HEK293 (cell line): ENCODE measurements around the gene TRPM2.

Experiments used
- CTCF ChIA-PET: fragments of 350-600 bp; formaldehyde crosslinking; extraction: SDS; loops from one replicate; lab custom pipeline; 2021; ENCODE audit warnings: antibody characterized with exemption; lab: Yijun Ruan, JAX
- POLR2A ChIA-PET: fragments of 300-600 bp; formaldehyde crosslinking; extraction: SDS; loops from one replicate; lab custom pipeline; 2020; ENCODE audit warnings: antibody characterized with exemption, inconsistent platforms; lab: Yijun Ruan, JAX
- H3K27ac ChIP-seq: fragments of 200-500 bp; sonication (Bioruptor generic); 2 replicates; pipeline ENCODE4 v1.5.1; 2014; ENCODE audit warnings: low read depth, low read length, control low read depth, inconsistent platforms; ENCODE audit errors: extremely low read depth
- H3K36me3 ChIP-seq, 2 experiments: fragments of 200-500 bp in 1 of 2; sonication (Bioruptor generic) in 1 of 2; 1 replicate in 1 of 2; 2 replicates in 1 of 2; pipeline ENCODE4 v1.5.1; 2014 to 2017; ENCODE audit warnings: inconsistent platforms in 2 of 2, low read length in 2 of 2; ENCODE audit not compliant: control insufficient read depth in 2 of 2, insufficient read depth in 1 of 2
- H3K4me1 ChIP-seq: fragments of 200-500 bp; sonication (Bioruptor generic); 2 replicates; pipeline ENCODE4 v1.5.1; 2014; ENCODE audit warnings: mild to moderate bottlenecking, low read length, inconsistent platforms; ENCODE audit not compliant: control insufficient read depth, insufficient read depth
- H3K4me3 ChIP-seq: 2 replicates; pipeline ENCODE4 v1.5.1; 2011; ENCODE audit warnings: low read depth, mild to moderate bottlenecking, control low read depth, low read length, moderate library complexity
- H3K9me3 ChIP-seq: fragments of 200-500 bp; sonication (Bioruptor generic); 2 replicates; pipeline ENCODE4 v1.5.1; 2014; ENCODE audit warnings: low read depth, low read length, inconsistent platforms; ENCODE audit not compliant: control insufficient read depth, insufficient read depth
- CTCF ChIP-seq: fragments of 450-650 bp; formaldehyde crosslinking; IDR thresholded peaks from 2 replicates; pipeline ENCODE4 v1.5.1; 2016; ENCODE audit warnings: missing biosample characterization, missing genetic modification characterization
- EGR2 ChIP-seq: fragments of 450-650 bp; formaldehyde crosslinking; IDR thresholded peaks from 2 replicates; pipeline ENCODE4 v1.5.1; 2016; ENCODE audit warnings: low read depth, missing biosample characterization, missing genetic modification characterization
- GLIS1 ChIP-seq: fragments of 450-650 bp; formaldehyde crosslinking; IDR thresholded peaks from 2 replicates; pipeline ENCODE4 v1.5.1; 2016; ENCODE audit warnings: missing biosample characterization, missing genetic modification characterization
- GLIS2 ChIP-seq: fragments of 450-650 bp; formaldehyde crosslinking; IDR thresholded peaks from 2 replicates; pipeline ENCODE4 v1.5.1; 2016; ENCODE audit warnings: missing biosample characterization, missing genetic modification characterization
- HOXC10 ChIP-seq: sonication (generic); formaldehyde crosslinking; IDR thresholded peaks from 2 replicates; pipeline ENCODE4 v1.8.1; 2023; ENCODE audit warnings: mild to moderate bottlenecking, missing genetic modification reagents
- IKZF3 ChIP-seq: fragments of 450-650 bp; IDR thresholded peaks from 2 replicates; pipeline ENCODE4 v1.5.0; 2018; ENCODE audit warnings: missing biosample characterization, mild to moderate bottlenecking, missing genetic modification characterization, moderate library complexity
- KLF16 ChIP-seq: fragments of 450-650 bp; formaldehyde crosslinking; IDR thresholded peaks from 2 replicates; pipeline ENCODE4 v1.5.1; 2017; ENCODE audit warnings: missing biosample characterization, missing genetic modification characterization
- KLF7 ChIP-seq: fragments of 450-650 bp; formaldehyde crosslinking; IDR thresholded peaks from 2 replicates; pipeline ENCODE4 v1.5.1; 2016; ENCODE audit warnings: missing biosample characterization, missing genetic modification characterization, borderline replicate concordance
- KLF8 ChIP-seq: fragments of 450-650 bp; formaldehyde crosslinking; IDR thresholded peaks from 2 replicates; pipeline ENCODE4 v1.5.1; 2016; ENCODE audit warnings: missing biosample characterization, missing genetic modification characterization
- PATZ1 ChIP-seq: fragments of 450-650 bp; formaldehyde crosslinking; IDR thresholded peaks from 2 replicates; pipeline ENCODE4 v1.5.1; 2016; ENCODE audit warnings: missing biosample characterization, missing genetic modification characterization
- PRDM4 ChIP-seq: fragments of 450-650 bp; formaldehyde crosslinking; IDR thresholded peaks from 2 replicates; pipeline ENCODE4 v1.5.1; 2017; ENCODE audit warnings: missing biosample characterization, missing genetic modification characterization
- SP2 ChIP-seq: fragments of 450-650 bp; formaldehyde crosslinking; IDR thresholded peaks from 2 replicates; pipeline ENCODE4 v1.5.1; 2016; ENCODE audit warnings: missing biosample characterization, missing genetic modification characterization
- SP7 ChIP-seq: fragments of 450-650 bp; formaldehyde crosslinking; IDR thresholded peaks from 2 replicates; pipeline ENCODE4 v1.5.1; 2016; ENCODE audit warnings: missing biosample characterization, missing genetic modification characterization
- YY2 ChIP-seq: fragments of 450-650 bp; formaldehyde crosslinking; IDR thresholded peaks from 2 replicates; pipeline ENCODE4 v1.5.1; 2016; ENCODE audit warnings: missing biosample characterization, missing genetic modification characterization
- ZFP69B ChIP-seq: fragments of 450-650 bp; formaldehyde crosslinking; IDR thresholded peaks from 2 replicates; pipeline ENCODE4 v1.5.1; 2016; ENCODE audit warnings: missing biosample characterization, missing genetic modification characterization
- ZNF223 ChIP-seq: fragments of 450-650 bp; formaldehyde crosslinking; IDR thresholded peaks from 2 replicates; pipeline ENCODE4 v1.5.1; 2016; ENCODE audit warnings: missing biosample characterization, missing genetic modification characterization
- ZNF521 ChIP-seq: fragments of 450-650 bp; formaldehyde crosslinking; IDR thresholded peaks from 2 replicates; pipeline ENCODE4 v1.5.1; 2017; ENCODE audit warnings: missing biosample characterization, mild to moderate bottlenecking, missing genetic modification characterization
- ZNF585B ChIP-seq: fragments of 450-650 bp; formaldehyde crosslinking; IDR thresholded peaks from 2 replicates; pipeline ENCODE4 v1.5.1; 2016; ENCODE audit warnings: missing biosample characterization, missing genetic modification characterization
- ZNF596 ChIP-seq: fragments of 450-650 bp; IDR thresholded peaks from 2 replicates; pipeline ENCODE4 v1.5.0; 2018; ENCODE audit warnings: missing biosample characterization, mild to moderate bottlenecking, missing genetic modification characterization, moderate library complexity
- ZNF624 ChIP-seq: fragments of 450-650 bp; formaldehyde crosslinking; IDR thresholded peaks from 2 replicates; pipeline ENCODE4 v1.5.1; 2017; ENCODE audit warnings: missing biosample characterization, missing genetic modification characterization
- ZNF626 ChIP-seq: fragments of 450-650 bp; sonication (Bioruptor Pico); formaldehyde crosslinking; IDR thresholded peaks from 2 replicates; pipeline ENCODE4 v1.5.1; 2018; ENCODE audit warnings: missing biosample characterization, missing genetic modification characterization, inconsistent platforms
- ZNF654 ChIP-seq: fragments of 450-650 bp; formaldehyde crosslinking; IDR thresholded peaks from 2 replicates; pipeline ENCODE4 v1.5.1; 2016; ENCODE audit warnings: low read depth, missing biosample characterization, missing genetic modification characterization
- ZNF658 ChIP-seq: fragments of 450-650 bp; formaldehyde crosslinking; IDR thresholded peaks from 2 replicates; pipeline ENCODE4; 2016; ENCODE audit warnings: missing biosample characterization, missing genetic modification characterization
- ZNF692 ChIP-seq: fragments of 450-650 bp; formaldehyde crosslinking; IDR thresholded peaks from 2 replicates; pipeline ENCODE4 v1.5.1; 2016; ENCODE audit warnings: missing biosample characterization, missing genetic modification characterization
- ZNF777 ChIP-seq: fragments of 450-650 bp; formaldehyde crosslinking; IDR thresholded peaks from 2 replicates; pipeline ENCODE4 v1.5.1; 2017; ENCODE audit warnings: missing biosample characterization, missing genetic modification characterization, borderline replicate concordance
- ZSCAN30 ChIP-seq: fragments of 450-650 bp; IDR thresholded peaks from 2 replicates; pipeline ENCODE4 v1.5.1; 2018; ENCODE audit warnings: missing biosample characterization, mild to moderate bottlenecking, missing genetic modification characterization, moderate library complexity
- ZXDB ChIP-seq: fragments of 450-650 bp; formaldehyde crosslinking; IDR thresholded peaks from 2 replicates; pipeline ENCODE4 v1.5.1; 2016; ENCODE audit warnings: missing biosample characterization, missing genetic modification characterization

TRPM2 gene

GRCh38 chr21:44337941-44338895, 15.2 kb upstream of the TRPM2 start (continued):
- TF ChIP-seq PATZ1 (tag by site-specific recombination), result peak; percentile 80
- TF ChIP-seq GLIS2, result peak; percentile 45
- TF ChIP-seq ZNF521 (tag by site-specific recombination), result no peak
- no peak for TF ChIP-seq PRDM4 (tag by site-specific recombination)
- TF ChIP-seq CTCF (tag by site-specific recombination), result peak; percentile 86
- TF ChIP-seq ZFP69B (tag by site-specific recombination), result peak; percentile 69
- TF ChIP-seq GLIS1, result peak; percentile 34; the same call in 1 of the 2 replicates
- TF ChIP-seq KLF8 (tag by site-specific recombination), result peak; percentile 90
- peak; percentile 83 for TF ChIP-seq EGR2 (tag by site-specific recombination)
- no peak for TF ChIP-seq ZNF585B (tag by site-specific recombination)
- TF ChIP-seq ZXDB, result no peak
- TF ChIP-seq ZNF624 (tag by site-specific recombination), result no peak
- TF ChIP-seq IKZF3, result peak; percentile 39; the same call in 1 of the 2 replicates
- TF ChIP-seq KLF16 (tag by site-specific recombination), result no peak

GRCh38 chr21:44338971-44339910, 14.2 kb upstream of the TRPM2 start, which contains the start of gene CFAP410:
Gene CFAP410 (minus strand): TSS chr21:44339390. CDS start chr21:44339194, 196 bp downstream.
- Histone ChIP-seq H3K36me3 (peaks cover 0 to 4% of the 10 kb centered on the region in 2 experiments; a peak in 1 of 3 replicates), H3K9me3 (no peaks in the 10 kb centered on the region), H3K4me3 (peak within 1 kb of the TSS; percentile 93), H3K27ac (peak within 1 kb of the TSS; percentile 93), H3K4me1 (peaks cover 9% of the 10 kb centered on the region)
- POLR2A ChIA-PET, result interaction anchor here (0.6 to 2.2 kb wide), 8 partner anchors 10 to 534 kb away, joined by 3 to 11 read pairs (median 4); partner anchors contain the start of genes LRRC3, PFKL and PTTG1IP
- CTCF ChIA-PET, result interaction anchor here (0.6 to 1.7 kb wide), 6 partner anchors 36 to 1344 kb away, joined by 3 to 11 read pairs (median 6); no protein-coding TSS in a partner anchor
- TF ChIP-seq ZSCAN30 (tag by site-specific recombination) (peak; percentile 63; the same call in 1 of the 2 replicates), ZNF654 (tag by site-specific recombination) (no peak), SP2 (tag by site-specific recombination) (peak; percentile 91), KLF16 (tag by site-specific recombination) (peak; percentile 92), ZNF692 (tag by site-specific recombination) (peak; percentile 89), ZNF223 (tag by site-specific recombination) (no peak), YY2 (peak; percentile 75), KLF7 (tag by site-specific recombination) (peak; percentile 77; the same call in 1 of the 2 replicates), ZNF658 (no peak), SP7 (tag by site-specific recombination) (peak; percentile 88), ZNF596 (no peak), HOXC10 (CRISPR knock-in tag) (peak; percentile 79; the same call in 1 of the 2 replicates), ZNF626 (tag by site-specific recombination) (no peak), ZNF777 (no peak)
